Caco-2 (cell line): Measurements from ENCODE around the gene TM9SF4. TPM values are rescaled to one million over a fixed set of nuclear protein-coding genes. Genes with fewer than 3 reads are reported as not detected.

Source experiments
- BruUV-seq: library from RNA; stranded (reverse); fragments of 400-500 nt; replicated peaks from 2 replicates; lab custom pipeline; 2021; lab: Mats Ljungman, UMichigan
- CTCF ChIA-PET: fragments of 300-600 bp; sonication (Branson Sonifier 250); formaldehyde crosslinking; loops from one replicate; lab custom pipeline; 2022; ENCODE audit warnings: antibody characterized with exemption; lab: Charles Lee
- POLR2A ChIA-PET: fragments of 300-600 bp; sonication (Branson Sonifier 250); formaldehyde crosslinking; loops from one replicate; lab custom pipeline; 2022; ENCODE audit warnings: antibody characterized with exemption; lab: Charles Lee
- DNase-seq, 2 experiments: peaks; one replicate each; pipeline versions ENCODE4 v3.0.0 to v3.0.0-alpha.2; 2020 to 2022
- H3K27me3 ChIP-seq: replicated peaks from 2 replicates; pipeline ENCODE4 v1.6.0; 2011; ENCODE audit warnings: low read length; ENCODE audit not compliant: control insufficient read depth, insufficient read depth
- H3K36me3 ChIP-seq: 2 replicates; pipeline ENCODE4 v1.5.1; 2011; ENCODE audit warnings: low read length; ENCODE audit not compliant: control insufficient read depth, insufficient read depth
- H3K4me1 ChIP-seq: fragments of 250-450 bp; sonication (Bioruptor Pico); 2 replicates; pipeline ENCODE4 v1.5.1; 2020; ENCODE audit warnings: mild to moderate bottlenecking
- H3K4me3 ChIP-seq: 2 replicates; pipeline ENCODE4 v1.5.1; 2011; ENCODE audit warnings: low read depth, mild to moderate bottlenecking, control low read depth, low read length
- H3K9me3 ChIP-seq: fragments of 250-450 bp; sonication (Bioruptor Pico); 2 replicates; pipeline ENCODE4 v1.5.1; 2020; ENCODE audit warnings: mild to moderate bottlenecking, moderate library complexity
- H3K27ac Mint-ChIP-seq: one replicate; pipeline ENCODE4 v1.8.0; 2022; ENCODE audit warnings: mixed read lengths; ENCODE audit not compliant: unreplicated experiment
- H3K27me3 Mint-ChIP-seq: one replicate; pipeline ENCODE4 v1.8.0; 2022; ENCODE audit warnings: mixed read lengths; ENCODE audit not compliant: insufficient read depth, unreplicated experiment
- H3K36me3 Mint-ChIP-seq: one replicate; pipeline ENCODE4 v1.8.0; 2022; ENCODE audit warnings: mild to moderate bottlenecking, mixed read lengths; ENCODE audit not compliant: insufficient read depth, unreplicated experiment
- H3K4me1 Mint-ChIP-seq: one replicate; pipeline ENCODE4 v1.8.0; 2022; ENCODE audit warnings: low read depth, mixed read lengths; ENCODE audit not compliant: unreplicated experiment
- H3K4me3 Mint-ChIP-seq: one replicate; pipeline ENCODE4 v1.8.0; 2022; ENCODE audit warnings: mild to moderate bottlenecking, moderate library complexity, mixed read lengths; ENCODE audit not compliant: unreplicated experiment
- H3K9me3 Mint-ChIP-seq: one replicate; pipeline ENCODE4 v1.8.0; 2022; ENCODE audit warnings: mixed read lengths; ENCODE audit not compliant: unreplicated experiment
- CTCF ChIP-seq, 2 experiments: fragments of 200-600 bp in 1 of 2; IDR thresholded peaks; 1 replicate in 1 of 2; 2 replicates in 1 of 2; pipeline versions ENCODE4 v1.5.1 to v1.8.0; 2011 to 2022; ENCODE audit warnings: antibody characterized with exemption in 1 of 2, control low read depth in 1 of 2, inconsistent platforms in 1 of 2, low read depth in 1 of 2, low read length in 1 of 2, mild to moderate bottlenecking in 1 of 2, moderate library complexity in 1 of 2; ENCODE audit not compliant: insufficient read depth in 1 of 2, severe bottlenecking in 1 of 2, unreplicated experiment in 1 of 2
- intact Hi-C: fragments of 100-400 bp; cut with micrococcal nuclease; formaldehyde crosslinking; loops from one replicate; pipeline ENCODE4 v1.10.0; 2022; ENCODE audit not compliant: unreplicated experiment
- total RNA-seq: library from RNA; stranded (reverse); gene quantifications from 2 replicates; pipeline ENCODE4 v1.2.3, GENCODE V29; 2022

Gene TM9SF4
- total RNA-seq, 1 experiment from 2014 or later = 138 TPM

DNA sequence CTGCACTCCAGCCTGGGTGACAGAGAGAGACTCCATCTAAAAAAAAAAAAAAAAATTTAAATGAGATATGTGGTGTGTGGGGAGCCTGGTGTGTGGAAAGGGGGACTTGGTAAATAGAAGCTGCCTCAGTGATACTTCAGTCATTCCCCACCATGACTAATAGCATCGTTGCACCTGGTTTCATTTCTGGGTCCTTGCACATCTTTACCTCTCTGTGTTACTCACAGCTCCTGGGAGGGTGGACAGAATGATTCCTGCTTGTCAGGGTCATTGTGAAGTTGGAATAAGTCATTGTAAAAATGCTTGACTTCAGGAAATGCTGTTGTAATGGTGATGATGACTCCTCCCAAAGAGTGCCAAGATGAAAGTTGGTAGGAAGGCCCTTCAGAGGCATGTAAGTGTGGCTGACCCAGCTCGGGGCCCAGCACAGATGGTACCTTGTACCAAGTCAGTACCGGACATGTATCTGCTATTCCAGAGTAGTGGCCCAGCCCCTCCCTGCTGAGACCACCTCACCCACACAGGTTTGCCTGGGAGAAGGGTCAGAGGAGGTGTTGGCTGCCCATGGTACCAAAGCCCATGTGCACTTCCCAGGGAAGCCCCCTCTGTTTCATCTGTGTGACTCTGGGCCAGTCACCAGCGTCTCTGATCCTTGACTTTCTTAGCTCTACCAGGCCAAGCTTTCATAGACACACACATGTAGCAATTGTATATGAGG, 49.6 kb downstream of the TM9SF4 start:
- no peak overlapping the region for H3K4me3 ChIP-seq
- no peaks in the 10 kb centered on the region for H3K4me1 ChIP-seq
- no peaks in the 10 kb centered on the region for H3K9me3 Mint-ChIP-seq
- no TSS peak for BruUV-seq
- H3K36me3 Mint-ChIP-seq = peaks cover 82% of the 10 kb centered on the region
- no peak overlapping the region for H3K4me3 Mint-ChIP-seq
- no peaks in the 10 kb centered on the region for H3K9me3 ChIP-seq
- ChIA-PET CTCF (interaction anchor here (0.6 kb wide), 1 partner anchor 401 kb away, joined by 3 read pairs; no protein-coding TSS in a partner anchor), POLR2A (no interaction called here)
- no peaks in the 10 kb centered on the region for H3K27me3 ChIP-seq
- DNase-seq = peak in 1 of 2 experiments; percentile 36
- peaks cover 11% of the 10 kb centered on the region for H3K36me3 ChIP-seq
- no peak overlapping the region for H3K27ac Mint-ChIP-seq
- intact Hi-C loops = loop anchor here (5.0 kb wide), 1 partner anchor 283 kb away; no protein-coding TSS in a partner anchor
- no peak for TF ChIP-seq CTCF (IDR thresholded peaks at IDR 0.05; ENCODE audit: insufficient read depth in 1 of 2, low read depth in 1 of 2, low read length in 1 of 2, severe bottlenecking in 1 of 2, unreplicated experiment in 1 of 2)
- H3K4me1 Mint-ChIP-seq = no peaks in the 10 kb centered on the region
- no peaks in the 10 kb centered on the region for H3K27me3 Mint-ChIP-seq

- POLR2A ChIA-PET = no interaction called here
These were observed 50.3 kb downstream of the TM9SF4 start for GRCh38 chr20:32159766-32160221.

GRCh38 chr20:32160341-32160740, 50.8 kb downstream of the TM9SF4 start:
- Histone ChIP-seq H3K27me3 (no peaks in the 10 kb centered on the region), H3K36me3 (peaks cover 17% of the 10 kb centered on the region), H3K9me3 (no peaks in the 10 kb centered on the region), H3K4me3 (no peak overlapping the region), H3K4me1 (no peaks in the 10 kb centered on the region)
- H3K4me1 Mint-ChIP-seq = no peaks in the 10 kb centered on the region
- intact Hi-C loops = no loop called here
- ChIA-PET POLR2A (no interaction called here), CTCF (interaction anchor here (0.5 to 0.6 kb wide), 2 partner anchors 17 to 135 kb away, joined by 3 read pairs; no protein-coding TSS in a partner anchor)
- no peak for DNase-seq
- H3K36me3 Mint-ChIP-seq = peaks cover 88% of the 10 kb centered on the region
- TF ChIP-seq CTCF (IDR thresholded peaks at IDR 0.05; ENCODE audit: insufficient read depth in 1 of 2, low read depth in 1 of 2, low read length in 1 of 2, severe bottlenecking in 1 of 2, unreplicated experiment in 1 of 2) = no peak
- no peaks in the 10 kb centered on the region for H3K27me3 Mint-ChIP-seq
- H3K9me3 Mint-ChIP-seq = no peaks in the 10 kb centered on the region
- no peak overlapping the region for H3K27ac Mint-ChIP-seq
- no peak overlapping the region for H3K4me3 Mint-ChIP-seq
- no TSS peak for BruUV-seq

More at GRCh38 chr20:32159766-32160221, 50.3 kb downstream of the TM9SF4 start:
- Histone ChIP-seq H3K9me3 (no peaks in the 10 kb centered on the region), H3K27me3 (no peaks in the 10 kb centered on the region), H3K4me1 (no peaks in the 10 kb centered on the region), H3K36me3 (peaks cover 13% of the 10 kb centered on the region), H3K4me3 (no peak overlapping the region)
- Mint-ChIP-seq H3K4me1 (no peaks in the 10 kb centered on the region), H3K9me3 (no peaks in the 10 kb centered on the region), H3K27ac (no peak overlapping the region), H3K36me3 (peaks cover 89% of the 10 kb centered on the region), H3K27me3 (no peaks in the 10 kb centered on the region), H3K4me3 (no peak overlapping the region)
- BruUV-seq = no TSS peak
- TF ChIP-seq CTCF (IDR thresholded peaks at IDR 0.05; ENCODE audit: insufficient read depth in 1 of 2, low read depth in 1 of 2, low read length in 1 of 2, severe bottlenecking in 1 of 2, unreplicated experiment in 1 of 2) = no peak
- intact Hi-C loops = loop anchor here (5.0 kb wide), 1 partner anchor 283 kb away; no protein-coding TSS in a partner anchor
- DNase-seq = peak in 1 of 2 experiments; percentile 34
- CTCF ChIA-PET = interaction anchor here (0.6 kb wide), 1 partner anchor 135 kb away, joined by 3 read pairs; no protein-coding TSS in a partner anchor
